ENCODE measurements around the gene UQCRC2.

Gene UQCRC2

GRCh38 chr16:21991621-21992020, 38.5 kb downstream of the UQCRC2 start:
- Histone ChIP-seq H3K4me1 (ENCODE audit: low read length) (no peaks in the 10 kb centered on the region), H3F3A (ENCODE audit: insufficient read depth, low read length) (no peaks in the 10 kb centered on the region; the same call in 1 of the 2 replicates), H3K36me3 (replicated peaks; ENCODE audit: insufficient read depth, low read length) (no peaks in the 10 kb centered on the region), H3K4me2 (ENCODE audit: low read depth, low read length) (no peak overlapping the region), H3K4me3 (ENCODE audit: low read length) (no peak overlapping the region), H4K20me1 (ENCODE audit: insufficient read depth, low read length) (no peaks in the 10 kb centered on the region), H3K9me3 (replicated peaks; ENCODE audit: insufficient read depth, low read length) (no peaks in the 10 kb centered on the region), H3K79me2 (ENCODE audit: low read length) (no peaks in the 10 kb centered on the region), H2AFZ (ENCODE audit: low read length) (no peak overlapping the region), H3K27me3 (replicated peaks; ENCODE audit: insufficient read depth, low read length) (no peaks in the 10 kb centered on the region), H3K9ac (ENCODE audit: low read length) (no peak overlapping the region), H3K9me2 (replicated peaks; ENCODE audit: insufficient read depth, low read length) (no peaks in the 10 kb centered on the region), H3K27ac (ENCODE audit: low read length) (no peak overlapping the region)
- no peak for DNase-seq
- TF ChIP-seq CTCF (IDR thresholded peaks at IDR 0.05; ENCODE audit: low read length): no peak
- TF ChIP-seq EZH2 (optimal IDR thresholded peaks at IDR 0.05; ENCODE audit: low read depth, low read length): no peak
- no peak for TF ChIP-seq EZH2phosphoT487 (IDR thresholded peaks at IDR 0.05; ENCODE audit: low read length)

GRCh38 chr16:21994856-21995465, 41.8 kb downstream of the UQCRC2 start:
- Histone ChIP-seq H3K9me3 (replicated peaks; ENCODE audit: insufficient read depth, low read length) (no peaks in the 10 kb centered on the region), H3F3A (ENCODE audit: insufficient read depth, low read length) (no peaks in the 10 kb centered on the region; the same call in 1 of the 2 replicates), H3K9me2 (replicated peaks; ENCODE audit: insufficient read depth, low read length) (no peaks in the 10 kb centered on the region), H3K4me1 (ENCODE audit: low read length) (no peaks in the 10 kb centered on the region), H3K4me3 (ENCODE audit: low read length) (no peak overlapping the region), H3K4me2 (ENCODE audit: low read depth, low read length) (no peak overlapping the region), H3K27ac (ENCODE audit: low read length) (no peak overlapping the region), H4K20me1 (ENCODE audit: insufficient read depth, low read length) (no peaks in the 10 kb centered on the region), H2AFZ (ENCODE audit: low read length) (no peak overlapping the region), H3K9ac (ENCODE audit: low read length) (no peak overlapping the region), H3K27me3 (replicated peaks; ENCODE audit: insufficient read depth, low read length) (no peaks in the 10 kb centered on the region), H3K79me2 (ENCODE audit: low read length) (no peaks in the 10 kb centered on the region), H3K36me3 (replicated peaks; ENCODE audit: insufficient read depth, low read length) (no peaks in the 10 kb centered on the region)
- no peak for DNase-seq
- TF ChIP-seq CTCF (IDR thresholded peaks at IDR 0.05; ENCODE audit: low read length) (no peak), EZH2 (optimal IDR thresholded peaks at IDR 0.05; ENCODE audit: low read depth, low read length) (no peak), EZH2phosphoT487 (IDR thresholded peaks at IDR 0.05; ENCODE audit: low read length) (no peak)

DNA sequence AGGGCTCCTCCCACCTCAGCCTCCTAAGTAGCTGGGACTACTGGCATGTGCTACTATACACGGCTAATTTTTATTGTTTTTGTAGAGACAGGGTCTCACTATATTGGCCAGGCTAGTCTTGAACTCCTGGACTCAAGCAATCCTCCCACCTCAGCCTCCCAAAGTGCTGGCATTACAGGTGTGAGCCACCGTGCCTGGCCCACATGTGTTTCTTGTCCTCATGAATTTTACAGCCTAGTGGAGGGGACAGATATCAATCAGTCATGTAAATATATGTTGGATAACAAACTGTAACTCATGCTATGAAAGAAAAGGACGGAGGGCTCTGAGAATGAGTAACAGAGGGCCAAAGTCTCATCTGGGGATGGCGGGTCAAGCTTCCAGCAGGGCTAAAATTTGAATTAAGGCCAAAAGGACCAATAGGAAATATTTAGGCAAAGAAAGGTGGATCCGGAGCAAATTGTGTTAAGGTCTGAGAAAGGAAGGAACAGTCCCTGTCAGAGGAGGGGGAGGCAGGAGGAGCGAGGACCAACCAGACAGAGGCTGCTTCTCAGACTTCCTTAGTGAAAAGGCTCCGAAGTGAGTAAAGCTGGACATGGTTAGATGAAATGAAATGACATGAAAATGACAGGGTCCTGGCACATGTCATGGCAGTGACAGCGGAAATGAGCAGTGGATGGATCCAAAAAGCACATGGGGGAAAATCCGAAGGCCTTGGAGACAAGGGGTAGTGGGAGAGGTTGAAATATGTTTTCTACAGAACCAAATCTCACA, 43.9 kb downstream of the UQCRC2 start:
- Histone ChIP-seq H3K27ac (ENCODE audit: low read length) (no peak overlapping the region), H3K79me2 (ENCODE audit: low read length) (no peaks in the 10 kb centered on the region), H3K27me3 (replicated peaks; ENCODE audit: insufficient read depth, low read length) (no peaks in the 10 kb centered on the region), H4K20me1 (ENCODE audit: insufficient read depth, low read length) (no peaks in the 10 kb centered on the region), H3K9me3 (replicated peaks; ENCODE audit: insufficient read depth, low read length) (no peaks in the 10 kb centered on the region), H3K4me3 (ENCODE audit: low read length) (no peak overlapping the region), H3K9ac (ENCODE audit: low read length) (no peak overlapping the region), H2AFZ (ENCODE audit: low read length) (no peak overlapping the region), H3F3A (ENCODE audit: insufficient read depth, low read length) (no peaks in the 10 kb centered on the region), H3K4me2 (ENCODE audit: low read depth, low read length) (no peak overlapping the region), H3K36me3 (replicated peaks; ENCODE audit: insufficient read depth, low read length) (no peaks in the 10 kb centered on the region), H3K9me2 (replicated peaks; ENCODE audit: insufficient read depth, low read length) (no peaks in the 10 kb centered on the region), H3K4me1 (ENCODE audit: low read length) (no peaks in the 10 kb centered on the region)
- no peak for TF ChIP-seq CTCF (IDR thresholded peaks at IDR 0.05; ENCODE audit: low read length)
- no peak for TF ChIP-seq EZH2phosphoT487 (IDR thresholded peaks at IDR 0.05; ENCODE audit: low read length)
- no peak for TF ChIP-seq EZH2 (optimal IDR thresholded peaks at IDR 0.05; ENCODE audit: low read depth, low read length)
- no peak for DNase-seq
